AG10803 (cell line): Measurements from ENCODE around the gene SRRM5.
"Not testable (repeated sequence)": the region's sequence is repeated elsewhere in the genome, so short reads cannot be mapped to it uniquely, and the experiment has no call there.

Experiments
- DNase-seq: peaks from one replicate; pipeline ENCODE4 v3.0.0; 2010; ENCODE audit warnings: low read depth
- H3K4me3 ChIP-seq: 2 replicates; pipeline ENCODE4 v1.5.1; 2011; ENCODE audit warnings: mild to moderate bottlenecking, low read length, control low read depth
- TF ChIP-seq, protein P1 (sequence below): conservative IDR thresholded peaks from 2 replicates; pipeline ENCODE4 v1.5.1; 2011; ENCODE audit warnings: mild to moderate bottlenecking, low read length, control low read depth, inconsistent platforms

SRRM5 gene

DNA sequence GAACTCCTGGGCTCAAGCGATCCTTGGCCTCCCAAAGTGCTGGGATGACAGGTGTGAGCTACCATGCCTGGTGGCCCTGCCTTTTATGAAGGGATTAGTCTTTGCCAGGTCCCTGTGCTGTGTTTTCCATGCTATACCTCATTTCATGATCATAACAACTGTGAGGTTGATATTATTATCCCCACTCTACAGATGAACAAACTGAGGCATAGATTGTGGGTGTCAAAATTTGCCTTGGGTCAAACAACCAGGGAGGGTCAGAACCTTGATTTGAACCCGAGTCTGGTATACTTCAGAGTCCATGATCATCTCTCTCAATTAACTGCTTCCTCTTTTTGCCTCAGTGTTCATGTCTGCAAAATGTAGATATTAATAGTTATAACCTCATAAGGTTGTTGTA is 29.4 kb upstream of the SRRM5 start:
- H3K4me3 ChIP-seq, result no peak overlapping the region
- no peak for DNase-seq
- TF ChIP-seq, protein P1, sequence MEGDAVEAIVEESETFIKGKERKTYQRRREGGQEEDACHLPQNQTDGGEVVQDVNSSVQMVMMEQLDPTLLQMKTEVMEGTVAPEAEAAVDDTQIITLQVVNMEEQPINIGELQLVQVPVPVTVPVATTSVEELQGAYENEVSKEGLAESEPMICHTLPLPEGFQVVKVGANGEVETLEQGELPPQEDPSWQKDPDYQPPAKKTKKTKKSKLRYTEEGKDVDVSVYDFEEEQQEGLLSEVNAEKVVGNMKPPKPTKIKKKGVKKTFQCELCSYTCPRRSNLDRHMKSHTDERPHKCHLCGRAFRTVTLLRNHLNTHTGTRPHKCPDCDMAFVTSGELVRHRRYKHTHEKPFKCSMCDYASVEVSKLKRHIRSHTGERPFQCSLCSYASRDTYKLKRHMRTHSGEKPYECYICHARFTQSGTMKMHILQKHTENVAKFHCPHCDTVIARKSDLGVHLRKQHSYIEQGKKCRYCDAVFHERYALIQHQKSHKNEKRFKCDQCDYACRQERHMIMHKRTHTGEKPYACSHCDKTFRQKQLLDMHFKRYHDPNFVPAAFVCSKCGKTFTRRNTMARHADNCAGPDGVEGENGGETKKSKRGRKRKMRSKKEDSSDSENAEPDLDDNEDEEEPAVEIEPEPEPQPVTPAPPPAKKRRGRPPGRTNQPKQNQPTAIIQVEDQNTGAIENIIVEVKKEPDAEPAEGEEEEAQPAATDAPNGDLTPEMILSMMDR, result no peak

DNA sequence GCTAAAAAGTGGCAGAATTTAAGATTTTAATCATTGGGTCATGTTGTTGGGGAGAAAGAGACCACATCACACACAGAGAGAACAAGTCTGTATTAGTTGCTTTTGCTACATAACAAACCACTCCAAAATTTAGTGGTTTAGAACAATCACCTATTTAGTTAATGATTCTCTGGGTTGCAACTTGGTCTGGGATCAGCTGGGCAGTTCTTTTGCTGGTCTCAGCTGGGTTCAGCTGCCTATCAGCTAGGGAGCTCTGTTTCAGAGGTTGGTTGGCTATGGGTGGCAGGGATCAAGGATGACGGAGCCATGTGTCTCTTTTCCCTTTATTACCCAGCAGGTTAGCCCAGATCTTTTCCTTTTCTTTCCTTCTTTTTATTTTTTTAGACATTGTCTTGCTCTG is 27.4 kb upstream of the SRRM5 start:
- H3K4me3 ChIP-seq, result no peak overlapping the region
- TF ChIP-seq, protein P1, result no peak
- no peak for DNase-seq

DNA sequence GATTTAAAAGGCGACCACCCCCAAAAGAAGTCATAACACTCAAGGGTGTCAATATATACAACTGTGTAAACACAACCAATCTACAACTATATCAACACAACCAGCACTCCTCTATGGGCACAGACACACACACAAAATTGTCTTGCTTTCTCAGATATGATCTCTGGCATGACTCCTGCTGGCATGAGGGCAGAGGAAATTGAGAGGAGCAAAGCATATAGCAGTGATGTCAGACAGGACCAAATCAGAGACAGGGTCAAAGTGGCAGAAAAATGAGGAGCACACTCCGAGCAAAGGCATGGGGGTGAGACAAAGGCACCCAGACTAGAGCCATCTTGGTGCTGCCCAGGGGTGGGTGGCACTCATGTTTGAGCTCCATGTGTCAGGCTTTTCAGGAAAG is 25.5 kb upstream of the SRRM5 start:
- TF ChIP-seq, protein P1, result no peak
- no peak overlapping the region for H3K4me3 ChIP-seq
- no peak for DNase-seq

DNA sequence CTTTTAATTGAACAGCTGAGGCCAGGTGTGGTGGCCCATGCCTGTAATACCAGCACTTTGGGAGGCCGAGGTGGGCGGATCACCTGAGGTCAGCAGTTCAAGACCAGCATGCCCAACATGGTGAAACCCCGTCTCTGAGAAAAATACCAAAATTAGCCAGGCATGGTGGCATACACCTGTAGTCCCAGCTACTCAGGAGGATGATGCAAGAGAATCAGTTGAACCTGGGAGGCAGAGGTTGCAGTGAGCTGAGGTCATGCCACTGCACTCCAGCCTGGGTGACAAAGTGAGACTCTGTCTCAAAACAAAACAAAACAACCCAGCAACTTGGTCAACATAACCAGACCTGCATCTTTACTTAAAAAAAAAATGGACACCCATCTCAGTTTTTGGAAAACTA is 24.9 kb upstream of the SRRM5 start:
- H3K4me3 ChIP-seq, DNase-seq: not testable (repeated sequence)

DNA sequence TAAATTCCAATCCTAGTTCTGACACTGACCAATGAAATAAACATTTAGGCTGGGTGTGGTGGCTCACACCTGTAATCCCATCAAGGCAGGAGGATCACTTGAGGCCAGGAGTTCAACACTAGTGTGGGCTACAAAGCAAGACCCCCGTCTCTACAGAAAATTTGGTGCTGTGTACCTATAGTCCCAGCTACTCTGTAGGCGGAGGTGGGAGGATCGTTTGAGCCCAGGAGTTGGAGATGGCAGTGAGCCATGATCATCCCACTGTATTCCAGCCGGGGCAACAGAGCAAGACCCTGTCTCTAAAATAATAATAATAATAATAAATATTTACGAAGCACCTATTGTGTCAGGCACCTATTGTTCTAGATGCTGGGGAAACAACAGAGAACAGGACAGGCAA is 22.6 kb upstream of the SRRM5 start:
- DNase-seq, result no peak
- TF ChIP-seq, protein P1, result no peak
- H3K4me3 ChIP-seq, result no peak overlapping the region

DNA sequence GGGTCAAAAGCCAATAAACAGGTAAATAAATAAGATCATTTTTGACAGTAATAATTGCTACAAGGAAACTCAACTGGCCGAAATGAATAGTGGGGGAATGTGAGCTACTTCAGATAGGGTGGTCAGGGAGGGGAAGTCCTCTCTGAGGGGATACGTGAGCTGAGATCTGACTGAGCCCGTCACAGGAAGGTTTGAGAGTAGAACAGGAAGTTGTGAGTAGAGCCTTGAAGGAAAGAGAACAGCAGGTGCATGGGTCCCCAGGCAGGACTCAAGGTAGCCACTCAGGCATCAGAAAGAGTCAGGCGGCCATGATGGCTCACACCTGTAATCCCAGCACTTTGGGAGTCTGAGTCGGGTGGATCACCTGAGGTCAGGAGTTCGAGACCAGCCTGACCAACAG is 22.2 kb upstream of the SRRM5 start:
- no peak for DNase-seq
- TF ChIP-seq, protein P1, result no peak
- no peak overlapping the region for H3K4me3 ChIP-seq

DNA sequence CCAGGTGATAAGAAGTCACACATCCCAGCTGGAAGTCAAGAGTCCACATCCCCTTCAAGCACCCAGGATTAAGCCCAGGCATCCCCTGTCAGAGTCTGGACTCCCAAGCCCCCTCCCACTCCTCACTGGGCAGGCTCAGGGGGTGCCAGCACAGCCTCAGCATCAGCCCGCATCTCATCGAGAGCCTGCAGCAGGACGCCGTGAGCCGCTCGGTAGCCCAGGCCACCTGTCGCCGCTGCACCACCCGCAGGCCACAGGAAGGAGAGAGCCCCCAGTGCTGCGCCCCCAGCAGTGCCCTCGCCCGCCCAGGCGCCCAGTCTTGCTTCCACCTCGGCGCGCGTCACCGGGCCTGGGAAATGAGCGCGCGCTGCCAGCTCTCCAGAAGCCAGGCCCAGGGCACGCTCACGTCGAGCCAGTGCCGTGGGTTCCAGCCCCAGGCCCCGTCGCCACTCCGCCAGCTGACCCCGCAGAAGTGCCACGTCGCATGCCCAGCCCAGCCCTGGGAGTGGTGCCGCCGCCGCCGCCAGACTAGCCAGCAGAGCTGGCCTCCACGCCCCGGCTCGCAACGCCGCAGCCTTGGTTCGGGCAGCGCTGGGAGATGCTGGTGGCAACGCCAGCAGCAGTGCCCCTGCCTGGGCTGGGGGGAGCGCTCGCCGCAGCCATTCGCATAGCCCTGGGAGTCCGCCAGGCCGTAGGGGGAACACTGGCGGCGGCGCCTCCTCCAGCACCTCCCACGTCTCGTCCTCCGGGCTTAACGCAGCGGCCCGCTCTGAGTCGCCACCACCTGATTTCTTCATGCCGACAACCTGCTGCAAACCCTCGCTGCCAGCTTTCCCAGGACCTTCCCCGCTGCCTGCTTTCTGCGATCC is 19.8 kb upstream of the SRRM5 start:
- no peak overlapping the region for H3K4me3 ChIP-seq
- TF ChIP-seq, protein P1, result no peak
- no peak for DNase-seq
